ENCODE data around the gene BACH1.
A peak's percentile ranks its signal among the peaks of the same experiment; 100 is the strongest.

Gene BACH1

GRCh38 chr21:29295066-29295650 lies 3.6 kb upstream of the BACH1 start:
- DNase-seq, result no peak

- no peak for DNase-seq
Measured at GRCh38 chr21:29296446-29296845, 2.3 kb upstream of the BACH1 start.

- DNase-seq, result no peak
Measured at GRCh38 chr21:29297483-29298347, 1.0 kb upstream of the BACH1 start.

- DNase-seq, result peak; percentile 46
Measured at GRCh38 chr21:29299046-29299915, 559 bp downstream of the BACH1 start.

- DNase-seq, result peak; percentile 95
Measured at GRCh38 chr21:29299916-29300806, 1.4 kb downstream of the BACH1 start.

- no peak for DNase-seq
Measured at GRCh38 chr21:29300807-29301138, 2.1 kb downstream of the BACH1 start.

- DNase-seq, result peak; percentile 15
Measured at GRCh38 chr21:29301691-29302090, 3.0 kb downstream of the BACH1 start.

- no peak for DNase-seq
Measured at GRCh38 chr21:29302359-29302875, 3.7 kb downstream of the BACH1 start.

GRCh38 chr21:29303288-29303687 lies 4.6 kb downstream of the BACH1 start:
- no peak for DNase-seq

- no peak for DNase-seq
Measured at GRCh38 chr21:29304597-29304996, 5.9 kb downstream of the BACH1 start.

- no peak for DNase-seq
Measured at GRCh38 chr21:29305068-29305467, 6.3 kb downstream of the BACH1 start.

- no peak for DNase-seq
Measured at GRCh38 chr21:29305561-29305960, 6.8 kb downstream of the BACH1 start.

GRCh38 chr21:29306920-29307319 lies 8.2 kb downstream of the BACH1 start:
- no peak for DNase-seq

GRCh38 chr21:29307718-29308455 lies 9.2 kb downstream of the BACH1 start:
- no peak for DNase-seq

- peak; percentile 29 for DNase-seq
Measured at GRCh38 chr21:29308456-29308783, 9.7 kb downstream of the BACH1 start.

GRCh38 chr21:29309703-29310102 lies 11.0 kb downstream of the BACH1 start:
- no peak for DNase-seq

GRCh38 chr21:29311802-29312201 lies 13.1 kb downstream of the BACH1 start:
- no peak for DNase-seq

GRCh38 chr21:29312981-29313380 lies 14.3 kb downstream of the BACH1 start:
- DNase-seq, result no peak

- DNase-seq, result no peak
Measured at GRCh38 chr21:29313662-29314408, 15.1 kb downstream of the BACH1 start.

- DNase-seq, result no peak
Measured at GRCh38 chr21:29315131-29315749, 16.5 kb downstream of the BACH1 start.

All from HCEC 1CT (cell line).